Hepatic stellate cell (primary cell): ENCODE results near the gene USP20.
"Not testable (repeated sequence)": the region's sequence is repeated elsewhere in the genome, so short reads cannot be mapped to it uniquely, and the experiment has no call there.

Experiments used
- DNase-seq: peaks from one replicate; pipeline ENCODE4 v3.0.0; 2011; ENCODE audit warnings: low spot score

USP20 gene

DNA sequence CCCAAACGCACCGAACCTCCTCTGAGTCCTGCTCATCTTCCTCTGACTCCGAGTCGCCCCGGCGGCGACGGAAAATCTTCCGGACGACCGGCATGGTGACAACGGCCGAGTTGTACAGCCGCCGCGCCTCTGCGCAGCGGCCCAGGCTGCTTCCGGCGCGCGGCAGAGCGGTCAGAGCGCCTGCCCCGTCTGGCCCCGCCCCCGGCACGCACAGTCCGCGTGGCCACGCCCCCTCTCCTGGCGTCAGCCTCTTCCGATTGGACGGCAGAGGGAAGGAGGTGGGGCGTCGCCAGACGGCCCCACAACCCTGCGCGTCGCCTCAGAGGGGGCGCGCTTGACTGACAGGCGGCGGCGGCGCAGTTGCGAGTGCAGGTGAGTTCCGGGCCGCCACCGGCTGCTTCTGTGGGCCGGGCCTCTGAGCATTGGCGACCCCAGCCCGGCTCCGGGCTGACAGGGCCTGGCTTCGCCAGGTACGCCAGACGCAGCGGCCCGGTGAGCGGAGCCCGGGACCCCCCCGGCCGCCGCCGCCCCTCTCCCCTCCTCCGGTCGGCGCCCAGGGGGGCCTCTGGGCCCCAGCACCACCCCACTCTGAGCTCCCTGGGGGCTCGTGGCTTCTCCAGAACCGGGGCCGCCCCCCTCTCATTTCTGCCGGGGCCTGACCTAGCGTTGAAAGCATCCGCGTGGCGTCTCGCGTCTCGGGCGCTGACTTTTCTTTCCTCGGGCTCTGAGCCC lies at the start of gene USP20, which contains the start of gene C9orf78:
USP20 (plus strand) TSS at position 331 of the 732 bp plus-strand sequence. CDS start 17,098 bp downstream, outside the sequence.
C9orf78 (minus strand) TSS at position 148 of the 732 bp plus-strand sequence; CDS start at position 94, 54 bp downstream.
- peak; percentile 96 for DNase-seq

DNA sequence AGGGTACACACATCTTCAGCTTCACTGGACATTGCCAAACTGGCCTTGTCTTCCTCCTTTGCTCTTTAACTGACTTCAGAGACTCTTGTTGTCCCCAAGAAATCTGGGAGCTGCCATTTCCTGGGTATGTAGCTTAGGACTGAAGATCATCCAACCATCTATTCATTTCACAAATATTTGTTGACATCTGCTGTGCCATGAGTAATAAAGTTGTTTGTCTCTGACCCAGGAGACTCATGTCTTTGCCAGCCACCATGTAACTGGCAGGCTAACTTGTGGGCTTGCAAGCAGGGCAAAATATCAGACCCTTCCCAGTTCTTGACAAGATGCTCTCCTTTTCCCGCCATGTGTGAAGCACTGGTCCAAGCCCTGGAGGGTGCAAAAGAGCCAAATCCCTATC lies 49.4 kb upstream of the USP20 start:
- DNase-seq: no peak

DNA sequence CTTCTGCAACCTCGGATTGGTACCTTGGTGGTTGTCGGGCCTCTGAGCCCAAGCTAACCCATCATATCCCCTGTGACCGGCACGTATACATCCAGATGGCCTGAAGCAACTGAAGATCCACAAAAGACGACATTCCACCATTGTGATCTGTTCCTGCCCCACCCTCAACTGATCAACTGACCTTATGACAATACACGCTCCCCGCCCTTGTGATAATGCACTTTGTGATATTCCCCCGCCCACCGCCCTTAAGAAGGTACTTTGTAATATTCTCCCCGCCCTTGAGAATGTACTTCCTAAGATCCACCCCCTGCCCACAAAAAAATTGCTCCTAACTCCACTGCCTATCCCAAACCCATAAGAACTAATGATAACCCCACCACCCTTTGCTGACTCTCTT lies 48.8 kb upstream of the USP20 start:
- no peak for DNase-seq

DNA sequence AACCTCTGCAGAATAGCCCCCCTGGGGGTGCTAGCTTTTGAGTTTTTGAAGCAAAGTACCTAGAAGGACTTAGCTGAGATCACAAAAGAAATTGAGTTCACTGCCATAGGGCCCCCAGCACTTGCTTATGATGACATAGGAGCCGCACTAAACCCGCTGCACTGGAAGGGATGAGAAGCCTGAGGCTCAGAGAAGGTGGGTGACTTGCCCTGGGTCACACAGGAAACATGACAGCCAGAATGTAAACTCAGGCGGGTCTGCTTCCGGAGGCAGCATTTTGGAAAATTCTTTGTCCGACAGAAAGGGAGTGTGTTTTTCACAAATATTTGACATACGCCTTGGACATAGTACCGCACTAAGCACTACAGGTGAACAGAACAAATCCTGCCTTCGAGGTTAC lies 40.7 kb upstream of the USP20 start:
- DNase-seq: no peak

DNA sequence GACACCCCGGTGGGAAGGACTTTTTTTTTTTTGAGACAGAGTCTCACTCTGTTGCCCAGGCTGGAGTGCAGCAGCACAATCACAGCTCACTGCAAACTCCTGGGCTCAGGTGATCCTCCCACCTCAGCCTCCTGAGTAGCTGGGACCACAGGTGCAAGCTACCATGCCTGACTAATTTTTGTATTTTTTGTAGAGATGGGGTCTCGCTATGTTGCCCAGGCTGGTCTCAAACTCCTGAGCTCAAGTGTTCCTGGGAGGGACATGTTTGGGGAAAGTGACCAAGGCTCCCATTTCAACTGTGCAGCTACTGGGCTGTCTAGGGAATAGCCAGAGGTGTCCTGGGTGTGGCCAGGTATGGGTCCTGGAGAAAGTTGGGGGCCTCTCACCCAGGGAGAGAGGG lies 39.2 kb upstream of the USP20 start:
- DNase-seq: not testable (repeated sequence)

DNA sequence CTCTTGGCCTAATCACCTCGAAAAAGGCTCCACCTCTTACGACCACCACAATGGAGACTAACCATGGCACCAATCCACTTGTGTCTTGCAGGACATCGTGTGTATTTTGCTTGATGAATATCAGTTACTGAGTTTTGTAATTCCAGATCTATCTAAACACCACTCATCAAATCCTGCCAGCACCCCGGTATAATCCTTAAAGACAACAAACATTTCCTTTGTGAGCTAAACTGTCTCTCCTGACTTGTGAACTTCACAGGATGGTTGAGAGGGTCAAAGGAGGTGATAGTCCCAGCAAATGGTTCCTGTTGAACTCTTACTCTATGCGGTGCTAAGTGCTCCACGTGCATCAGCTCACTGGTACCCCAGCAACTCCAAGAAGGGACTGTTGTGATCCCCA lies 36.3 kb upstream of the USP20 start:
- no peak for DNase-seq

DNA sequence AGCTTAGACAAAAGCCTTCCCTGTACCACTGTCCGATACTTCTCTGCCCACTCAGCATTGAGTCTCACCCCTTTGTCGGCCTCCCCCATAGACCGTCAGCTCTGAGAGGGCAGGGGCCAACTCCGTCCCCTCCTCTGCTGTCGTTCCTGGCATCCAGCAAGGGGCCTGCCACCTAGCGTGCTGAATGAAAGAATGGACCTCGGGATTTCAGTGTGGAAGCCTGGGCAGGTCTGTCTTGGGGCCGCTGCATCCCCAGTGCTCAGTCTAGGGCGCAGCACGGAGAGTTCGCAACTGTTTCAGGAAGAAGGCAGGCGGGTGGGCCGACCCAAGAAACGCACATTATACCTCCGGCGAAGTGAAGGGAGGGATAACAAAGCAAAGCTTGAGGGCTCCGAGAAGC lies 33.8 kb upstream of the USP20 start:
- DNase-seq: no peak

DNA sequence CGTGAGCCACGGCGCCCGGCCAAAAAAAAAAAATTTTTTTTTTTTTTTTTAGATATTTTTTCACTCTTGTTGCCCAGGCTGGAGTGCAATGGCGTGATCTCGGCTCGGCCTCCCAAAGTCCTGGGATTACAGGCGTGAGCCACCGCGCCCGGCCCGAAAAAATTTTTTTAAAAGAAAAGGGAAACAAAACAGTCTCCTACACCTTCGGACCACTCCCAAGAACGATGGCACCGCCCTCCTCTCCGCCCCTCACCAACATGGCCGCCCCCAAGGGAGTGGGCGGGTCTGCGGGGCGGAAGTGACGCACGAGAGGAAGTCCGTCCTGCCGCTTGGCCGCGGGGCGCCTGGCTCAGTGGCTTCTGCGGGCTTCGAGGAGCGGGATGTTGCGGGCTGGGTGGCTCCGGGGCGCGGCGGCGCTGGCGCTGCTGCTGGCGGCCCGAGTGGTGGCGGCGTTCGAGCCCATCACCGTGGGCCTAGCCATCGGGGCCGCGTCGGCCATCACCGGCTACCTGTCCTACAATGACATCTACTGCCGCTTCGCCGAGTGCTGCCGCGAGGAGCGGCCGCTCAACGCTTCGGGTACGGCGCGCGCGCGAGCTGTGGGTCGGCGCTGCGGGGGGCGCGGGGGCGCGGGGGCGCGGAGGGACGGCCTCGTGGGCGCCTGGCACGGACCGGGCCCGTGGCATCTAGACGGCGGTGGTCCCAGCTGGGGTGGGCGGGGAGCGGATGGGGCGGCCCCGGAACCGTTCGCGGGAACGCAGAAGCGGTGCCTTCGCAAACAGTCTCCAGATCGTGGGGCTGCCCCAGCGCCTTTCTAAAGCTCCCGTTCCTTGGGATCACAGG lies 32.2 kb upstream of the USP20 start, which contains the start of gene TOR1B:
TOR1B (plus strand) TSS at position 352 of the 843 bp plus-strand sequence; CDS start at position 381, 29 bp downstream.
- peak; percentile 82 for DNase-seq

DNA sequence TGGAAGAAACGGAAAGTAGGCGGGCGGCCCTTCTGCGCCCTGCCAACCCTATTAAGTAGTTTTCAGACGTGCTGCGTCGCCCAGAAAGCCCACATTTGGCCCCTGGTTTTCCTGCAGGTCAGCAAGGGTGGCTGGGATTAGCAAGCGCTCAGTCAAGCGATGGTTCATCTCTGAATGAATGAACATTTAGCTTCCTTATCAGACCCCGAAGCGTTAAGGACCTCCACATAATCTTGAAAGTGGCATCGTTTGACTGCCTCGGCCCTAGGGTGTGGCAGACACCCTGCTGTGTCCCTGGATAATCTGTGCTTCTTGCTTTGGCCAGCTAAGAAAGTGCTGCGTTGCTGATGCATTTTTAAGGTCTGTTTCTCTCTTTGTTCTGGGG lies 31.6 kb upstream of the USP20 start:
- DNase-seq: no peak

DNA sequence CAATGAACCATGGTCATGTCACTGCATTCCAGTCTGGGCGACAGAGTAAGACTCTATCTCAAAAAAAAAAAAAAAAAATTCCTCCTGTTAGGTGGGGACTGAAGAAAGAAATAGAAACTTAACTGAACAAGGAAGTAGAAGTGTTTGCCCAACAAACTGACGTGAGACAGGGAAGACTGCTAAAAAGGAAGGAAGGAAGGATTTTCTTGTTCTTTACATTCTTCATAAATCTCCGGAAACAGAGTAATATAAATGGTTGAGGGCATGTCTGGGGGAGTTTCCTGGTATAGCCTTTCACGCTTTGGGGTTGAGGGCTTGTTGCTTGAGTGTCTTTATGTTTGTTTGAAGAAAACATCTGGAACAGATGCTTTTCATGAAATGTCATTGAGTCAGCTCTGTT lies 29.2 kb upstream of the USP20 start:
- DNase-seq: no peak

DNA sequence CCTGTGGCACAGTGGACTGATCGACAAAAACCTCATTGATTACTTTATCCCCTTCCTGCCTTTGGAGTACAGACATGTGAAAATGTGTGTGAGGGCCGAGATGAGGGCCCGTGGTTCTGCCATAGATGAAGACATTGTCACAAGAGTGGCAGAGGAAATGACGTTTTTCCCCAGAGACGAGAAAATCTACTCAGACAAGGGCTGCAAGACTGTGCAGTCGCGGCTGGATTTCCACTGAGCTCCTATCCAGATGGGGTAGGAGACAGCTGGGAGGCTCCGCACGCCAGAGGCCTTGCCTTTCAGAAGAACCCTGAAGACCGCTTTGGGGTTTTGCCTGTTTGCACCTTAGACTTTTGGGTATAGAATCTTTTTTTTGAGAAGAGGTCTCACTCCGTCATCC lies 25.9 kb upstream of the USP20 start:
- DNase-seq: no peak

DNA sequence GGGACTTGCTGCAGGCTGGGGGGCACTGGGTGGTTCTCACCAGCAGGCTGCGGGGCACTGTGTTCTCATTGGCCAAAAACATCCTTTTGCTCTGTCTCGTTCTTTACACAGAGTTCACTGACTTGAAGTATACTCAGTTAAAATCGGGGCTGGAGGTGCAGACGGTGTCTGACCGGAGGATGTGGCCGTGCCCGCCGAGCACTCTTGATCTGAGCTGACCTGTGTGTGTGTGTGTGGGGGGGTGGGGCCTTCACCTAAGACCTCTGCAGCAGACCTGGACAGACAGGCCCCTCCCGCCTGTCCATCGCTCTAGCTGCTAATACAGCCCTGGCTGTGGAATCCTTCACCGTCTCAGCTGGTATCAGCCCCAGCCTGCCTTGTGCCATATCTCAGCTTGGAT lies 25.1 kb upstream of the USP20 start:
- no peak for DNase-seq

DNA sequence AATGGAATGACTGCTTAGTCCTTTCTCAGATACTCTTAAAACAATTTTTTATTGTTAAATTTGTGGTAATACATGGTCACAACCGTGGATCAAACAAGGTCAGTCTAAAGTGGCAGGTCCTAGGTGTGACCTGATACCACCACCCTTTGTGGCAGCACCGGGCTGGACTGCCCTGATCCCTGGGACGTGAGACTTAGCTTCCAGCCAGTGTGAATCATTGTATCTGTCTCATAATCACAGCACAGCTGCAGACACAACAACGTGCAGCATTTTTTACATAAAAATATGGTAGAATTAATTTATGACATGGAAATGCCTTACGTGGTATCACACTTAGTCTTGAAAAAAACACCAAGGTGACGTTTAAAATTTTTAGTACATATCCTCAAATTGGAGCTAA lies 24.5 kb upstream of the USP20 start:
- DNase-seq: no peak

DNA sequence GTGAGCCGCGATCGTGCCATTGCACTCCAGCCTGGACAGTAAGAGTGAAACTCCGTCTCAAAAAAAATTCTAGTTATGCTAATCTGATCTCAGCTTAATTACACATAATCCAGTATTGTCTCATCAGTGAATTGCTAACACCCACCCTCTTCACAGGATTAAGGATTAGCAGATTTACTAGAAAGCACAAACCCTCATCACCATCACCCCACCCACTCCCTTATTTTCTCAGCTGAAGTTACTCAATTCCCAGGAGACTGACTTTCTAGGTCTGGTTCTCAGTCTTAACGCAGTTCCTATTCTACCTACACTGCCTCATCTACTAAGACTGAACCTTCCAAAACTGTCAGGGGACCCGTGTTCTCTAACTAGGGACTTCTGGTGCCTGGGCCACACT lies 23.3 kb upstream of the USP20 start:
- DNase-seq: no peak

DNA sequence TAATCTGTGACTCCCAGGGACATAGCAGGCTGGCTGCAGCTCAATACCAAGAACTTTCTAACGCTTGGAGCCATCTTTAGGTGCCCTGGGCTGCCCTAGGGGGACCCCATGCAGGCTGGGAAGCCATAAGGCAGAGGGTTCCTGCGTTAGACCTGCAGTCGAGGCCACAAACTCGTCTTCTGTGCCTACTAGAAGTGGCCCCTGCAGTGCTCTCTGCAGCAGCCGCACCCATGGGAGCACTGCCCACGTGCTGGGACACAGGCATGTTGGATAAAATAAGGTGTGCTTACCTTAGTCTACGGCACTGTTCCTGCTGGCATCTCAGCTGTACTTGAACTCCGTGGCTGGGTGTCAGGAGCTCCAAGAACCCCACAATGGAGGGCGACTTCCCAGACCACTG lies 22.9 kb upstream of the USP20 start:
- no peak for DNase-seq

DNA sequence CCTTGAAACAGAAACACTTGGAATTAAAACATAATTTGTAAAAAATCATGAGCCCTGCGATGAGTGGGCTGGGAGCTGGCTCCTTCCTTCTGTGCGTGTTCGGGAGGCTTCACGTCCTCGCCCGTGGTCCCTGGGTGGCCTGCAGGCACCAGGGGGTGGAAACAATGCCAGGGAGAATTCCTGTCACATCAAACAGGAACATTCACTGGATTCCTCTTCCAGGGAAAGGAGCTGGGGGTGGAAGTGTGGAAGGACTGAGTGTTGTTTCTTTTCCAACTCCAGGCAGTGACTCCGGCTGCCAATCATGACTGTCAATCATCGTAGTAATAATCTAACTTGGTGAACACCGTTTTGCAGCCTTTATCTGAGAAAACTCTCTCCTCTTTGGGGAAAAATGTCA lies 21.6 kb upstream of the USP20 start:
- DNase-seq: no peak

DNA sequence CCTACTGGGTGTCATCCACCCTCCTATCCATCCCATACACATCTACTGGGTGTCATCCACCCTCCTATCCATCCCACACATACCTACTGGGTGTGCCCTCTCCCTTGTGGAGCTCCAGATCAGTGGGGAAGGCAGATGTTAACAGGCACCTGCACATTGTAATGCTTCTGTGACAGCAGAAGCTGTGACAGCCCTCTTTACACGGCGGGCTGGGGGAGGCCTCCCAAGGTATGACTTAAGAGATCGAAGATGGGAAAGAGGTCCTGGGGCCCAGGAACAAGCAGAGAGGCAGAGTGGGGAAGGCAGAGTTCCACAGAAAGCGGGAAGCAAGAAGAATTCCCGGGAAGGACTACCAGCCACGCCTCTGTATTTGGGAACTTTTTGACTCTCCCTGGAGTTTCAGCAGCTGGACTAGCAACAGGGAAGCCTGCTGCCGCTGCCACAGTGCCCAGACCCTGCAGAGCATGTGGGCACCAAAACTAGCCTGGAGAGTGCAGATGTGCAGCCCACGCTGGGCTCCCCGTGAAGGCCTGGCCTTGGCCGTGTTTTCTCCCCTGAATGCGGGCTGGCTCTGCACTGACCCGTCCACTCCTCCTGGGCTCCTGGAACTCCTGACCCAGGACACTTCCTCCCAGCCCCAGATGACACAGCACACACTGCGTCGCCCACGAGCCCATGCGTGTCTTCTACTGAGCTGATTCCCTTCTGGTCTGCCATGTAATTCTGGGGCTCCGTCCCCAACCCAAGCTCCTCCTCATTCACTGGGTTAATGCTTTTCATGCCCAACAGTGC lies 20.6 kb upstream of the USP20 start:
- DNase-seq: no peak

DNA sequence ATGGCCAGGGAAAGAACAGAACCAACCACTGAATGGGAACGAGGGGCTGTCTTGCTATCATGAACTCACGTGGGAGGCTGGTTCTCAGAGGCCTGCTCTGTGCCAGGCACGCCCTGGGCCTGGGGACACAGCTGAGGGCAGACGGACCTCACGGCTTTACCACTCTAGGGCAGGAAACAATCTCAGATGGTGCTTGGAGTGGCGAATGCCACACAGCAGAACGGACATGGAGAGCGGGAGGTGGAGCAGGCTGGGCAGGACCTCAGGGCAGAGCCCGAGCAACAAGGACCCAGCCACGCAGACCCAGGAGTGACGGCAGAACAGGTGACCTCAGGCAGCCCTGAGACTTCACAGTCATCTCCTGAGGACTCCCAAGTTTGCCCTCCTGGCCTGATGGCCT lies 20.0 kb upstream of the USP20 start:
- no peak for DNase-seq

DNA sequence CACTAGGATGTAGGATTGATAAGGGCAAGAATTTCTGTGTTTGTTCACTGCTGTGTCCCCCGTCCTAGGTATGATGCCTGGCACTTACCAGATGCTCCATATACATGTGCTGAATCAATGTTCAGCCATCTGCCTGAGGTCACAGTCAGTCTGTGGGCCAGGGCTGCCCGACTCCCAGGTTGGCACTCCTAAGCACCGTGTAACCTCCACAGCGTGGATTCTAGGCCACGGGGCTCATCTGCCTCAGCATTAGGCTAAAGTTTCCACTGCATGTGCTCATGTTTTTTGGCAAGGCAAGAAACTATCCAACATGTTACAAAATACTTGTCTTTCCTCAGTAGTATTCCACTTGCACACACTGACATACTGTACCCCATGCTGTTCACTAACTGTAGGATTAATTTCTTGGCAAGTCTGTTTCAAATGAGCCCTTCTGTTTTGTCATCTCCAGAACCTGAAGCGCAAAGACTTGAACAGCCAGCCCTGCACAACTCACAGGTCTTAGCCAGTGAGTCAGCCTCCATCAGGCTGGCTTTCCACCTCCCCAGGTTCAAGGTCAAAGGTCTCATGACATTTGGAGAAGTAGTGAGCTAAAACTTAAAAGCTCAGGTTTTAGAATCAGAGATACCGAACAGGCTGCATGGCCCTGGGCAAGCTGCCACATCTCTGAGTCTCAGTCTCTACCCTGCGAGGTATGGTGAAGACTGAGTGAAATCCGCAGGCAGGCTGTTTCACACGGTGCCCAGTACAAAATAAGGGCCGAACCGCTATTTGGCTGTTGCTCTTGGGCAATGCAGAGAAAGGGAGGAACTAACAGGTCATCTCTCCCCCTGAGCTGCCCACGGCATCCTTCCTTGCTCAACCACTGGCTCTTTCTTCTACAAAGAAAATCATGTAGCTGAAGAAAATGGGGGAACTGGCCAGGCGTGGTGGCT lies 18.5 kb upstream of the USP20 start:
- no peak for DNase-seq

DNA sequence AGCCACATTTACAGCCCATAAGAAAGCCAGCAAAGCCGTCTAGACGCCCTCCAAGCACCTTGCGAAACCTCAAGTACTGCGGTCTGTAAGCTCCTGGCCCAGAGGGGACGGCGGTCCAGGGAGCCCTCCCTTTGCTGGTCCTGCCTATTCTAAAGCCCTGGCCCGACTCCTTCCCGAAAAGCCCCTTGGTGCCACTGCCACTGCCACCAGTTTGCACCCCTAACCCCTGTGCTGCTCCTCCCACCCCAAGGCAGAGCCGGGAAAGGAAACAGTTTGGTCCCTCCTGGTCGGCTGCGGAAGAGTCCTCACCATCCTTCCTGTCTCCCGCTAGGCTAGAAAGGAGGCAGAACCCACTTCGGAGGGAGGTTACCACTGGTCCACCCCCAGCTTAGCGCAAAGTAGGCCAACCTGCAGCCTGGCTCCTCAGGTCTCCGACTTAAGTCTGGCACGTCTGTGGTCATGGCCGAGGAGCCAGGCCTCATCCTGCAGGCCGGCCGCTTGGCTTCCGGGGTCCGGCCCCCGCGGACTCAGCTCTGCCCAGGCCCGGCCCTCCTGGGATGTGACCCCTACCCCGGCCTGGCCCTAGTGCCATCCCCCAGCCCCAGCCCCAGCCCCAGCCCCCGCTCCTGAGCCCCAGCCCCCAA lies 12.2 kb upstream of the USP20 start:
- peak; percentile 38 for DNase-seq

DNA sequence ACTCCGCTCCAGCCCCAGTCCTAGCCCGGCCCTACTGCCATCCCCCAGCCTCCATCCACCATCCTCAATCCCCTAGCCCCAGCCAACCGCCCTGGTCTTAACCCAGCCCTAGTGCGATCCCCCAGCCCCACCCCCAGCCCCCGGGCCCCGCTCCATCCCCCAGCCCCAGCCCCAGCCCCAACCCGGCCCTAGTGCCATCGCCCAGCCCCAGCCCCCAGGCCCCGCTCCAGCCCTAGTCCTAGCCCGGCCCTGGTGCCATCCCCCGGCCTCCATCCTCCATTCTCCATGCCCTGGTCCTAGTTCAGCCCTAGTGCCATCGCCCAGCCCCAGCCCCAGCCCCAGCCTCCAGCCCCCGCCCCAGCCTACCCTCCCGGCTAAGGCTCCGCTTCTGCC lies 11.7 kb upstream of the USP20 start:
- peak; percentile 32 for DNase-seq
